ENCODE measurements around the gene SGMS2. TPM values are rescaled to one million over a fixed set of nuclear protein-coding genes. Genes with fewer than 3 reads are reported as not detected.

SGMS2 gene
- total RNA-seq, 4 donors from 2014 or later = 278 to 487 (median 347) TPM

DNA sequence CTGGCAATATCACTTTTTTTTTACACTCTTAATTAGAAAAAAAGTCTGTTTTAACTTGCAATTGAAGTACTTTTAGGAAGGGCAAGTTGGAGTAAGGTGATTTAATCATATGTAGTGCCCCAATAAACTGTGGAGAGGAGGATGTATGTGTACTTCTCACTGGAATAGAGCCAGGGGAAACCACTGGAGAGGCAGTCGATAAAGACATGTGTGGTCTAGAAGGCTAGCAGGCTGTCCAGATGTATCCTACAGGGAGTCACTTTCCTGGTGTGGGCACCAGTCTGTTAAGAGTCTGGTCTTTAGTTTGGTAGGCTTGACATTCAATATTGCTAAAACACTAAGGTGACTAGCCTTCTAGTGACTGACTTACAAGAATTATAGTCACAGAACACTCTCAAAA is 9.6 kb upstream of the SGMS2 start:
- 28% methylated on average over 1 of the region's 1 CpG for WGBS
- Histone ChIP-seq H3K27me3 (no peaks in the 10 kb centered on the region), H3K4me1 (no peaks in the 10 kb centered on the region), H3K36me3 (no peaks in the 10 kb centered on the region), H3K9me3 (no peaks in the 10 kb centered on the region), H3K27ac (replicated peaks in 1 of 4) (no peak overlapping the region), H3K4me3 (no peak overlapping the region)
- intact Hi-C loops (cut with DNase I) = no loop called here
- TF ChIP-seq POLR2A (IDR thresholded peaks at IDR 0.05; ENCODE audit: low read depth) (no peak), POLR2AphosphoS5 (IDR thresholded peaks at IDR 0.05) (no peak), EP300 (IDR thresholded peaks at IDR 0.05) (no peak)
- TF ChIP-seq, protein P1, sequence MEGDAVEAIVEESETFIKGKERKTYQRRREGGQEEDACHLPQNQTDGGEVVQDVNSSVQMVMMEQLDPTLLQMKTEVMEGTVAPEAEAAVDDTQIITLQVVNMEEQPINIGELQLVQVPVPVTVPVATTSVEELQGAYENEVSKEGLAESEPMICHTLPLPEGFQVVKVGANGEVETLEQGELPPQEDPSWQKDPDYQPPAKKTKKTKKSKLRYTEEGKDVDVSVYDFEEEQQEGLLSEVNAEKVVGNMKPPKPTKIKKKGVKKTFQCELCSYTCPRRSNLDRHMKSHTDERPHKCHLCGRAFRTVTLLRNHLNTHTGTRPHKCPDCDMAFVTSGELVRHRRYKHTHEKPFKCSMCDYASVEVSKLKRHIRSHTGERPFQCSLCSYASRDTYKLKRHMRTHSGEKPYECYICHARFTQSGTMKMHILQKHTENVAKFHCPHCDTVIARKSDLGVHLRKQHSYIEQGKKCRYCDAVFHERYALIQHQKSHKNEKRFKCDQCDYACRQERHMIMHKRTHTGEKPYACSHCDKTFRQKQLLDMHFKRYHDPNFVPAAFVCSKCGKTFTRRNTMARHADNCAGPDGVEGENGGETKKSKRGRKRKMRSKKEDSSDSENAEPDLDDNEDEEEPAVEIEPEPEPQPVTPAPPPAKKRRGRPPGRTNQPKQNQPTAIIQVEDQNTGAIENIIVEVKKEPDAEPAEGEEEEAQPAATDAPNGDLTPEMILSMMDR (IDR thresholded peaks at IDR 0.05) = no peak
- no peak for DNase-seq (ENCODE audit: extremely low spot score)

DNA sequence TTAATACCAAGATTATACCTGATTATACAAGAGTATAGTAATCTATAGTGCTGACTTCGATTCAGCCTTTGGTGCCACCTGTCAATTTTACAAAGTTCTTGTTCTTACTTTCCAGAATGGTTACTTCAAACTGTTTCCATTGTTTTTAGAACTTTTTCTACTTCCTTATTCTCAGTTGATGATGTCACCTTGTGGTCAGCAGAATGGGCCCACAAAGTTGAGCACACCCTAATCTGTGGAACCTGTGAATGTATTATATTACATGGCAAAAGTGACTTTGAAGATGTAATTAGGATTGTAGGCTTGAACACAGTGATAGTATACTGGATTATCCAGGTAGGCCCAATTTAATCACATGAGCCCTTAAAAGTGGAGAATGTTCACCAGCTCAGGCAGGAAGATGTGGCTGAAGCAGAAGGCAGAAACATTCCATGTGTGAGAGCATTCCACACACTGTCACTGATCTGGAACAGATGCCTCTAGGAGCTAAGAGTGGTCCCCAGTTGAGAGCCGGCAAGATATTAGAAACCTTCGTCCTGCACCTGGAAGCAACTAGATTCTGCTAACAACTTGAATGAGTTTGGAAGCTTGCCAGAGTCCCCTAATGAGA is 6.3 kb upstream of the SGMS2 start:
- DNase-seq (ENCODE audit: extremely low spot score) = no peak
- TF ChIP-seq, protein P1 (IDR thresholded peaks at IDR 0.05) = no peak
- TF ChIP-seq EP300 (IDR thresholded peaks at IDR 0.05) (no peak), POLR2AphosphoS5 (IDR thresholded peaks at IDR 0.05) (no peak)
- Histone ChIP-seq H3K36me3 (no peaks in the 10 kb centered on the region), H3K27ac (replicated peaks in 1 of 4) (no peak overlapping the region), H3K4me3 (no peak overlapping the region), H3K4me1 (peaks cover 0 to 3% (median 0%) of the 10 kb centered on the region in 4 donors), H3K27me3 (no peaks in the 10 kb centered on the region), H3K9me3 (no peaks in the 10 kb centered on the region)
- intact Hi-C loops (cut with DNase I) = no loop called here
- 77% methylated on average over 3 of the region's 3 CpGs for WGBS

DNA sequence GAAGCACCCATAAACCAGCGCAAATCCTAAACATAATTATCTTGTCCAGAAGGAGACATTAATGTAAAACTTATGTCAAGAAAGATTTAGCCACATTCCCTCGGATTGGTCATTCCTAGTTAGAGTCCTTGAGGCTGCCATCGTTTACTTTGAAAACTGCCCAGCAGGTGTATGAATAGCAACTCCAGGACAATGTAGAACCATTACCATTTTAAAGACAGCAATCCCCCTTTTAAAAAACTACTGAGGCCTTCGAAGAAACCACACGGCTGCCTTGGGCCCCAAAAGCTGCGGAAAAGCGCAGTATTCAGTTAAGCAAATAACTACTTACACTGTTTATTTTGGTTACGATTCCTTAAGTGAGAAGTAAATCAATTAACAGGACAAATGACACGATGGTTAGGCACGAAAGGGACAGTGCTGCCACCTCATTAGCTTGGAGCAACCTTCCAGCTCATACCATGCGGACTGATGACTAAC is 822 bp upstream of the SGMS2 start:
- intact Hi-C loops (cut with DNase I) = loop anchor here (5.0 kb wide), 1 partner anchor 67 kb away; no protein-coding TSS in a partner anchor
- peaks cover 5 to 43% (median 37%) of the 10 kb centered on the region in 4 donors for H3K4me1 ChIP-seq
- no peaks in the 10 kb centered on the region for H3K36me3 ChIP-seq
- H3K9me3 ChIP-seq = no peaks in the 10 kb centered on the region
- peak overlapping the region; percentile 86 to 97 (median 96) for H3K4me3 ChIP-seq
- DNase-seq (ENCODE audit: extremely low spot score) = no peak
- H3K27me3 ChIP-seq = no peaks in the 10 kb centered on the region
- TF ChIP-seq POLR2A (IDR thresholded peaks at IDR 0.05; ENCODE audit: low read depth) (no peak), POLR2AphosphoS5 (IDR thresholded peaks at IDR 0.05) (no peak), EP300 (IDR thresholded peaks at IDR 0.05) (no peak)
- TF ChIP-seq, protein P1 (IDR thresholded peaks at IDR 0.05) = no peak
- 48% methylated on average over 11 of the region's 11 CpGs for WGBS
- peak overlapping the region; percentile 96 to 99 (median 96) for H3K27ac ChIP-seq (replicated peaks in 1 of 4)

DNA sequence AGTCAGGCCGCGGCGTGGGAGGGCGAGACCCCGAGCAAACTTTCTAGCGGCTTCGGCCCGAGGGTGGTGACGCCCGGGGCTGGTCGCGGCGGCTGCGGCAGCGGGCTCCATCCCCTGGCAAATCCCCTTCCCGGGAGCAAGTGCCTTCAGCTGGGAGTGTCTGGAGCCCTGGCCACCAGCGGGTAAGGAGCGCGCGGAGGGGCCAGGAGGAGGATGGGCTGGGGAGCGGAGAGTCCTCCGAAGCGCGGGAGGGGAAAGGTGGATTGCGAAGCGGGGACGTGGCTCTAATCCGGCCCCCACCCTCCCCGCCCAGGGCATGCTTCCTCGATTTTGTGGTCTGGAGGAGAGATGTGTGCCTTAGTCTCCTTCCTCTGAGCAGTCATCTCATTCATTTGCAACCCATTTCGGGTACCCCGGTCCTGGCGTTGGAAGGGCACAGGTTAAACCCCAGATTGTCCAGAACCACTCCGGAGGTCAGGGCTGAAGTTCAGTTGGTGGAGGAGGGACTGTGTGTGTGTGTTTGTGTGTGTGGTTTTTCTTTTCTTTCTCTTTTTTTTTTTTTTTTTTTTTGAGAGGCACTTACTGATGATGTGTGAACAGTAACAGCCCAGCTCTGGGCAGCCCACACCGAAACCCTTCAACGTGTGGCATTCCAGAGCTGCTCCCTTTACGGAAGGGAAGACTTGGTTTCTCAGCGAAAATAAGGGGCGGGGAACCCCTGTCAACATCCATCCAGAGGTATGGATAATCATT is 516 bp downstream of the SGMS2 start:
- H3K36me3 ChIP-seq = no peaks in the 10 kb centered on the region
- H3K27me3 ChIP-seq = no peaks in the 10 kb centered on the region
- intact Hi-C loops (cut with DNase I) = loop anchor here (5.0 kb wide), 1 partner anchor 82 kb away; no protein-coding TSS in a partner anchor
- no peak for TF ChIP-seq POLR2A (IDR thresholded peaks at IDR 0.05; ENCODE audit: low read depth)
- TF ChIP-seq POLR2AphosphoS5 (IDR thresholded peaks at IDR 0.05) = peak in 1 of 2 donors; percentile 51
- H3K27ac ChIP-seq (replicated peaks in 1 of 4) = peak overlapping the region; percentile 96 to 99 (median 96)
- H3K9me3 ChIP-seq = no peaks in the 10 kb centered on the region
- WGBS = under 1% methylated on average over 21 of the region's 39 CpGs
- peak overlapping the region; percentile 86 to 97 (median 96) for H3K4me3 ChIP-seq
- H3K4me1 ChIP-seq = peaks cover 5 to 56% (median 49%) of the 10 kb centered on the region in 4 donors
- peak; percentile 92 for DNase-seq (ENCODE audit: extremely low spot score)

DNA sequence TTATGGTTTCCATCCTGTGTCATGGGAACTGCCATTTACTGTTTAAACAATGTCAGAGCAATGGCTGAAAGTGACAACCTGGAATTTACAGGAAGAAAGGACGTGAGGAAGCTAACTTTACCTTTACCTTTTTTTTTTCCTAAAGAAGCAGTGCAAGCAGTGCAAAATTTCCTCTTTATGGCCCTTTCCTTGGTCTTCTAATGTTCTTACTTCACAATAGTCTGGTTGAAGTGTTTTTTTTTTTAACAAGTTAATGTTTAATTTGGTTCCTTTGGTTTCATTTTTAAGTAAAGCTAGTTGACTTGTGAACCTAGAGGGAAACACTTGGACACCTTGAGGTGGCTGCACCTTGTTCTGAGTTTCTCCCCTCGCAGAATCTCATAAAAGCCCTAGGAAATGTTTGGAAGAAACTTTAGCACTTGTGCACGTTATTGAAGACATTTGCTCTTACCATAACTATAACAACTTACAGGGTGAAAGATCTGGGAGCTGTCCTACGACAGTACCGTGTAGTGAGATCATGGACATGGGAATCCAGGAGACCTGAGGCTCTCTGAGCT is 1.8 kb downstream of the SGMS2 start:
- Histone ChIP-seq H3K27me3 (no peaks in the 10 kb centered on the region), H3K9me3 (no peaks in the 10 kb centered on the region), H3K36me3 (no peaks in the 10 kb centered on the region), H3K27ac (replicated peaks in 1 of 4) (peak overlapping the region; percentile 96 to 99 (median 96)), H3K4me1 (peaks cover 9 to 68% (median 61%) of the 10 kb centered on the region in 4 donors), H3K4me3 (peak overlapping the region; percentile 86 to 97 (median 96))
- TF ChIP-seq EP300 (IDR thresholded peaks at IDR 0.05) = no peak
- no peak for TF ChIP-seq POLR2AphosphoS5 (IDR thresholded peaks at IDR 0.05)
- TF ChIP-seq POLR2A (IDR thresholded peaks at IDR 0.05; ENCODE audit: low read depth) = no peak
- TF ChIP-seq, protein P1 (IDR thresholded peaks at IDR 0.05) = no peak
- intact Hi-C loops (cut with DNase I) = loop anchor here (5.0 kb wide), 1 partner anchor 81 kb away; no protein-coding TSS in a partner anchor
- no peak for DNase-seq (ENCODE audit: extremely low spot score)
- 32% methylated on average over 5 of the region's 5 CpGs for WGBS
